ENCODE measurements around the gene RBM20.

Gene RBM20

GRCh38 chr10:110780704-110781103, 136.6 kb downstream of the RBM20 start:
- peaks cover 3% of the 10 kb centered on the region for H3K79me2 ChIP-seq
- no peaks in the 10 kb centered on the region for H3K36me3 ChIP-seq (ENCODE audit: control insufficient read depth, insufficient read depth, low read length)
- no peak overlapping the region for H3K4me2 ChIP-seq (ENCODE audit: low read length)
- peaks cover 20% of the 10 kb centered on the region for H3K4me1 ChIP-seq
- H2AFZ ChIP-seq, result peak overlapping the region; percentile 8
- no peak overlapping the region for H3K9ac ChIP-seq
- no peak for TF ChIP-seq CTCF (IDR thresholded peaks at IDR 0.05)
- no peak overlapping the region for H3K27ac ChIP-seq
- no peaks in the 10 kb centered on the region for H3K27me3 ChIP-seq (ENCODE audit: control insufficient read depth, insufficient read depth, low read length)
- no peaks in the 10 kb centered on the region for H3K9me3 ChIP-seq (ENCODE audit: control insufficient read depth, low read length)
- H3K4me3 ChIP-seq (ENCODE audit: low read depth, low read length), result no peak overlapping the region

GRCh38 chr10:110781139-110781538, 137.0 kb downstream of the RBM20 start:
- TF ChIP-seq CTCF (IDR thresholded peaks at IDR 0.05), result no peak
- H2AFZ ChIP-seq, result no peak overlapping the region
- H3K4me2 ChIP-seq (ENCODE audit: low read length), result no peak overlapping the region
- H3K27ac ChIP-seq, result no peak overlapping the region
- no peak overlapping the region for H3K4me3 ChIP-seq (ENCODE audit: low read depth, low read length)
- peaks cover 3% of the 10 kb centered on the region for H3K79me2 ChIP-seq
- no peaks in the 10 kb centered on the region for H3K36me3 ChIP-seq (ENCODE audit: control insufficient read depth, insufficient read depth, low read length)
- H3K9ac ChIP-seq, result no peak overlapping the region
- H3K27me3 ChIP-seq (ENCODE audit: control insufficient read depth, insufficient read depth, low read length), result no peaks in the 10 kb centered on the region
- no peaks in the 10 kb centered on the region for H3K9me3 ChIP-seq (ENCODE audit: control insufficient read depth, low read length)
- H3K4me1 ChIP-seq, result peaks cover 25% of the 10 kb centered on the region

GRCh38 chr10:110782616-110783015, 138.5 kb downstream of the RBM20 start:
- Histone ChIP-seq H3K9ac (no peak overlapping the region), H3K9me3 (ENCODE audit: control insufficient read depth, low read length) (no peaks in the 10 kb centered on the region), H3K4me3 (ENCODE audit: low read depth, low read length) (no peak overlapping the region), H3K79me2 (peaks cover 3% of the 10 kb centered on the region), H3K36me3 (ENCODE audit: control insufficient read depth, insufficient read depth, low read length) (no peaks in the 10 kb centered on the region), H3K4me1 (peaks cover 39% of the 10 kb centered on the region), H3K4me2 (ENCODE audit: low read length) (no peak overlapping the region), H3K27me3 (ENCODE audit: control insufficient read depth, insufficient read depth, low read length) (no peaks in the 10 kb centered on the region), H3K27ac (no peak overlapping the region), H2AFZ (no peak overlapping the region)
- TF ChIP-seq CTCF (IDR thresholded peaks at IDR 0.05), result no peak

- Histone ChIP-seq H3K36me3 (ENCODE audit: control insufficient read depth, insufficient read depth, low read length) (no peaks in the 10 kb centered on the region), H2AFZ (peak overlapping the region; percentile 70), H3K79me2 (peaks cover 3% of the 10 kb centered on the region), H3K27ac (peak overlapping the region; percentile 27), H3K27me3 (ENCODE audit: control insufficient read depth, insufficient read depth, low read length) (no peaks in the 10 kb centered on the region), H3K4me3 (ENCODE audit: low read depth, low read length) (no peak overlapping the region), H3K4me1 (peaks cover 49% of the 10 kb centered on the region), H3K9me3 (ENCODE audit: control insufficient read depth, low read length) (no peaks in the 10 kb centered on the region), H3K4me2 (ENCODE audit: low read length) (no peak overlapping the region), H3K9ac (no peak overlapping the region)
- TF ChIP-seq CTCF (IDR thresholded peaks at IDR 0.05), result no peak
Measured at GRCh38 chr10:110783509-110784107, 139.5 kb downstream of the RBM20 start.

- Histone ChIP-seq H3K4me2 (ENCODE audit: low read length) (no peak overlapping the region), H3K79me2 (peaks cover 3% of the 10 kb centered on the region), H3K27me3 (ENCODE audit: control insufficient read depth, insufficient read depth, low read length) (no peaks in the 10 kb centered on the region), H2AFZ (peak overlapping the region; percentile 70), H3K27ac (peak overlapping the region; percentile 27), H3K9ac (no peak overlapping the region), H3K36me3 (ENCODE audit: control insufficient read depth, insufficient read depth, low read length) (no peaks in the 10 kb centered on the region), H3K4me3 (ENCODE audit: low read depth, low read length) (no peak overlapping the region), H3K9me3 (ENCODE audit: control insufficient read depth, low read length) (no peaks in the 10 kb centered on the region), H3K4me1 (peaks cover 55% of the 10 kb centered on the region)
- no peak for TF ChIP-seq CTCF (IDR thresholded peaks at IDR 0.05)
Measured at GRCh38 chr10:110784198-110784597, 140.1 kb downstream of the RBM20 start.

Data from parathyroid adenoma (tissue), 2 donors.